ENCODE measurements around the gene MYT1.
A peak's percentile ranks its signal among the peaks of the same experiment; 100 is the strongest.
"Not testable (repeated sequence)": the region's sequence is repeated elsewhere in the genome, so short reads cannot be mapped to it uniquely, and the experiment has no call there.

The MYT1 gene

GRCh38 chr20:64164123-64164836 is at the start of gene MYT1:
Gene MYT1 (plus strand): TSS chr20:64164452. CDS start chr20:64198862, 34,410 bp downstream.
- peak; percentile 92 for DNase-seq

DNA sequence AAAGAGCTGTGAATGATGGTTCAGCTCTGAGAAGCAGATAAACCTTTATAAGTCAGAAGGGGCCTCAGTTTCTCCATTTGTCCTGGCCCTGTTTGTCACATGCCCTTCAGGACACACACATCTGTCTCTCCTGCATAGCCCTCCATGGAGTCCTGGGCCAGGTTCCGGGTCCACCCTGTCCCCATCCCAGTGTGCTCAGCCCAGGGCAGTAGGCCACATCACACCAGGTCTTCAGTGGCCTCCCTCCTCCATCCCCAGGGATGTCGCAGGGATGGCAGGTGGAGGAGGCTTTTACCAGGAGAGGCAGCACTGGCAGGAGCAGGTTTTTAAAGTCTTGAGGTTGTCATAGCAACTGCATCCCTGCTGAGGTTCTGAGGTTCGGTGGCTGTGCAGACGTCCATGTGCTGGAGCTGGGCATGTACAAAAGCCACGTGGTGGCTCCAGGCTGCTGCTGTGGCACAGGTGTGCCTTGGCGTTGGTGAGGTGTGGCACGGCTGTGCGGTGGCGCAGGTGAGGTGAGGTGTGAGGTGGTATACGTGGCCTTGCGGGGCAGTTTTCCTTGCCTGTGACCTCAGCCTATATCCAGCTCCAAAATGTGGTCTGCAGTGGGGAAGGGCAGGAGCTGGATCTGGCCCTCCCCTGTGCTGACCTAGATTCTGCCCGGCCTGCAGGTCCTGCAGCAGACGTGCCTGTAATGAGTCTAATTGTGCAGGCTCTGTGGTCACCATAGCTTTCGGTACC is 48.9 kb upstream of the MYT1 start:
- no peak for DNase-seq

DNA sequence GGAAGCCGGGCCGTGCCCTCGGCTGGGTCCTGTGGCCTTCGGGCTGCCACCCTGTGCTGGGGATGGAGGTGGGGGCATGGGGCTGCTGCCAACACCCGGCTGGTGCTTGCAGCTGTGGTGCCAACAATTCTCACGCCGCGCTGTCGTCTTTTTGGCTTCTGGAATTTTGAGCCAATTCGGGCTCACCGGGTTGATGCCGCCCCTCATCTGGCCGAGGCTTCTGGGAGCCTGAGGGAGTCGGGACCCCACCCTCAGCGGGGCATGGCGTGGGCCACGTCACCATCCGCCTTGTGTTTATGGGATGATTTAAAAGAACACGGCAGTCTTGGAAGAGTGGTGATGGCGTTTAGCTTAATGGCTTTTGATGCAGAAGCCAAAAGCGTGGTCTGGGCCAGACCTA is 48.2 kb upstream of the MYT1 start:
- DNase-seq = no peak

DNA sequence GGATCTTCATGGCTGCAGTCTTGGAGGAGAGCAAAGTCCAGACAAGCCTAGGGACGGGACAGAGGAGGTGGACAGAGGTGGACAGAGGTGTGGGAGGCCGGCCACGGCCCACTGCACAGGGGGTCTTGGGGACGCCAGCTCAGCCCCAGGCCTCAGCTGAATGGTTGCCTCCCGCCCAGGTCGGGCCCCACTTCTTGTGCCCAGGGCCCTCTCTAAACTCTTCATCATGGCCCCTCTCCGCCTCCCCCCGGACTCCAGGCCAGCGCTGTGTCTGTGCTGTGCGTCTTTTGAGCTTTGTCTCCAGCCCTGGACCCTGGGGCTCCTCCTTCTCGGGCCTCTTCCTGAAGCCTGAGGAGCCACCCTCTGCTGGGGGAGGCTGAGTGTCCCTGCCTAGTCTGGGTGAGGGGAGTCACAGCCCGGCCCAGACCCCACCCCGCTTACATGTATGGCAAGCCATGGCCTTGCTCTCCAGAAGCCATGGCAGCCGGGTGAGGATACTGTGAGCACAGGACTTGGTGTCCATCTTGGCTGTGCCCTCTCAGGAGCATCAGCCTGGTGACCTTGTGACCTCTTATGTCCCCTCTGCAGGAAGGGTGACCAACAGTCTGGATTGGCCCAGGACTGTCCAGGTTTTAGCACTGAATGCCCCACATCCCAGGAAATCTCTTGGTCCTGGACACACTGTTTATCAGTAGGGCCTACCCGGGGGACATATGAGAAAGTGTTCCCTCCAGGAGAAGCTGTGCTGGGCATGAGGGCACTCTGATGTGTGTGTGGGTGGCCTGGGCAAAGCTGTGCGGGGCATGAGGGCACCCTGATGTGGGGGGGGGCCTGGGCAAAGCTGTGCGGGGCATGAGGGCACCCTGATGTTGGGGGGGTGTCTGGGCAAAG is 47.5 kb upstream of the MYT1 start:
- DNase-seq = no peak

GRCh38 chr20:64117432-64117777 is 46.8 kb upstream of the MYT1 start:
- not testable (repeated sequence) for DNase-seq

DNA sequence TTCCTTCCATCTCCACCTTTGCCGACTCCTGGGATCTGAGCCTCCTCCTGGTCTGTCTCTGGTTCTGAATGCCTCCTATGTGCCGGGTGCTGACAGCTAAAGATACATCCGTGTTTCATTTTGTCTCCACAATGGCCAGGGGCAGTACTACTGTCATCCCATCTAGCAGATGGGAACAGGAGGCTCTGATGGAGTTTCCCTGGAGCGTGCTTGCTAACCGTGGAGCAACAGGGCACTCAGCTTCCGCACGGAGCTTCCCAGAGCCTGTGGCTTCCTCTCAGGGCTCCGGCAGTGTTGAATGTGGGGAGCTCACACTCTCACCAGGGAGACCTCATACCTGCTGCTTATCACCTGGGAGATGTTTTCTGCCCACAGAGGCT is 45.0 kb upstream of the MYT1 start:
- no peak for DNase-seq

- no peak for DNase-seq
These were observed 44.4 kb upstream of the MYT1 start for GRCh38 chr20:64119681-64120341.

GRCh38 chr20:64121586-64121985 is 42.7 kb upstream of the MYT1 start:
- no peak for DNase-seq

DNA sequence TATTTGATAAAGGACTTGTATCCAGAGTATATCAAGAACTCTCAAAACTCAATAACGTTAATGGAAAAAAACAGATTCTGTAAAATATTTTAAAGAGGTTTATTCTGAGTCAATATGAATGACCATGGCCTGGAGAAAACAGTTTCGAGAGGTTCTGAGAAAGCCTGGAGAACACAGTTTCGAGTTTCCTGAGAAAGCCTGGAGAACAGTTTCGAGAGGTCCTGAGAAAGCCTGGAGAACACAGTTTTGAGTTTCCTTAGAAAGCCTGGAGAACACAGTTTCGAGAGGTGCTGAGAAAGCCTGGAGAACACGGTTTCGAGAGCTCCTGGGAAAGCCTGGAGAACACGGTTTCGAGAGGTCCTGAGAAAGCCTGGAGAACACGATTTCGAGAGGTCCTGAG is 41.3 kb upstream of the MYT1 start:
- DNase-seq = not testable (repeated sequence)

DNA sequence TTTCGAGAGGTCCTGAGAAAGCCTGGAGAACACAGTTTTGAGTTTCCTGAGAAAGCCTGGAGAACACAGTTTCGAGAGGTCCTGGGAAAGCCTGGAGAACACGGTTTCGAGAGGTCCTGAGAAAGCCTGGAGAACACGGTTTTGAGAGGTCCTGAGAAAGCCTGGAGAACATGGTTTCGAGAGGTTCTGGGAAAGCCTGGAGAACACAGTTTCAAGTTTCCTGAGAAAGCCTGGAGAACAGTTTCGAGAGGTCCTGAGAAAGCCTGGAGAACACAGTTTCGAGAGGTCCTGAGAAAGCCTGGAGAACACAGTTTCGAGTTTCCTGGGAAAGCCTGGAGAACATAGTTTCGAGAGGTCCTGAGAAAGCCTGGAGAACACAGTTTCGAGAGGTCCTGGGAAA is 40.7 kb upstream of the MYT1 start:
- DNase-seq = not testable (repeated sequence)

DNA sequence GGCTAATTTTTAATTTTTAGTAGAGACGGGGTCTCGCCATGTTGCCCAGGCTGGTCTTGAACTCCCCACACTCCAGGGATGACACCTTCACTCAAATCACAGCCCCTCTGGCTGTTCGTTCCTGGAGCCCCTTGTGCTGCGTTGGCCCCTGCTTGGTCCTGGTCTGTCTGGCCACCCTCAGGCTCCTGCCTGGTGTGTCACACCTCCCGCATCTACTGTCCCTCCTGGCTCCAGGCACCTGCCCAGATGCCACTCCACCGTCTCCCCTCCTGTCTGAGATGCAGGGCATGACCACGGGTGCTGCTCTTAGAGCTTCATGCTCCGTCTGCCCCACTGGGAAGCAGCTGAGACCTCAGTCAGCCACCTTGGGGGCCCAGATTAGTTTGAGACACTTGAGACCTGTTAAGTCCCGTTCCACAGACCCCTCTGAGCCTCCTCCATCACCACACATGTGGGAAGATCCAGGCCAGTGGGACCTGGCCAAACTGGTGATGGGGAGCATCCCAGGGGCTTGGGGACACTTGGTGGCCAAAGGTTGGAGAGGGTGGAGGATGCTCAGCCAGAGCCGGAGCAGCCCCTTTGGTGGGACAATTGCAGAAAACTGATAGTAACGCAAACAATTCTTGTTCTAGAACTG is 35.0 kb upstream of the MYT1 start:
- no peak for DNase-seq

GRCh38 chr20:64130271-64130670 is 34.0 kb upstream of the MYT1 start:
- no peak for DNase-seq

- no peak for DNase-seq
These were observed 33.4 kb upstream of the MYT1 start for GRCh38 chr20:64130876-64131275.

DNA sequence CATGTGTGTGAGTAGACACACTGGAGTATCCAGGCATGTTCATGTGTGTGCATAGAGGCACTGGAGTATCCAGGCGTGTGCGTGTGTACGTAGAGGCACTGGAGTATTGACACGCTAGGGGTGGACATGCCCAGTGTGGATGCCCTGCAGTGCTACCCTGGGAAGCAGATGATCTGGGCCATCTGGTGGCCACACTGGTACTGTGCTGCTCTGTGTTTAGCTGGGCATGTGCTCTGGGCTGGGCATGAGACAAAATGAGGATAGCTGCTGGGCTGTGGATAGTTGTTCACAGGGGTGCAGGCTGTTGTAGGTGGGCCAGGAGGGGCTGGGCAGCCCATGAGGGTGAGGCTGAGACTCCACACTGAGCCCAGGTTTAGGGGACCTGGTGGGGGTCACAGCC is 32.8 kb upstream of the MYT1 start:
- no peak for DNase-seq

- no peak for DNase-seq
These were observed 30.3 kb upstream of the MYT1 start for GRCh38 chr20:64133951-64134407.

DNA sequence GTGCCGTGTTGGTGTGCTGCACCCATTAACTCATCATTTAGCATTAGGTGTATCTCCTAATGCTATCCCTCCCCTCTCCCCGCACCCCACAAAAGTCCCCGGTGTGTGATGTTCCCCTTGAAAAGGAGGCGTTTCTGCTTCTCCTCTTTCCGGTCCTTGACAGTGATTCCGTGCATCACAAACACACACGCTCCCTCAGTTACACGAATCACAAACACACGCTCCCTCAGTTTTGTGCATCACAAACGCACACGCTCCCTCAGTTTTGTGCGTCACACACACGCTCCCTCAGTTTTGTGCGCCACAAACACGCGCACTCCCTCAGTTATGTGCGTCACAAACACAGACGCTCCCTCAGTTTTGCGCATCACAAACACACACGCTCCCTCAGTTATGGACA is 29.5 kb upstream of the MYT1 start:
- DNase-seq = not testable (repeated sequence)

- DNase-seq = no peak
These were observed 28.1 kb upstream of the MYT1 start for GRCh38 chr20:64136004-64136710.

- DNase-seq = no peak
These were observed 26.6 kb upstream of the MYT1 start for GRCh38 chr20:64137598-64138031.

- no peak for DNase-seq
These were observed 25.9 kb upstream of the MYT1 start for GRCh38 chr20:64138276-64138815.

DNA sequence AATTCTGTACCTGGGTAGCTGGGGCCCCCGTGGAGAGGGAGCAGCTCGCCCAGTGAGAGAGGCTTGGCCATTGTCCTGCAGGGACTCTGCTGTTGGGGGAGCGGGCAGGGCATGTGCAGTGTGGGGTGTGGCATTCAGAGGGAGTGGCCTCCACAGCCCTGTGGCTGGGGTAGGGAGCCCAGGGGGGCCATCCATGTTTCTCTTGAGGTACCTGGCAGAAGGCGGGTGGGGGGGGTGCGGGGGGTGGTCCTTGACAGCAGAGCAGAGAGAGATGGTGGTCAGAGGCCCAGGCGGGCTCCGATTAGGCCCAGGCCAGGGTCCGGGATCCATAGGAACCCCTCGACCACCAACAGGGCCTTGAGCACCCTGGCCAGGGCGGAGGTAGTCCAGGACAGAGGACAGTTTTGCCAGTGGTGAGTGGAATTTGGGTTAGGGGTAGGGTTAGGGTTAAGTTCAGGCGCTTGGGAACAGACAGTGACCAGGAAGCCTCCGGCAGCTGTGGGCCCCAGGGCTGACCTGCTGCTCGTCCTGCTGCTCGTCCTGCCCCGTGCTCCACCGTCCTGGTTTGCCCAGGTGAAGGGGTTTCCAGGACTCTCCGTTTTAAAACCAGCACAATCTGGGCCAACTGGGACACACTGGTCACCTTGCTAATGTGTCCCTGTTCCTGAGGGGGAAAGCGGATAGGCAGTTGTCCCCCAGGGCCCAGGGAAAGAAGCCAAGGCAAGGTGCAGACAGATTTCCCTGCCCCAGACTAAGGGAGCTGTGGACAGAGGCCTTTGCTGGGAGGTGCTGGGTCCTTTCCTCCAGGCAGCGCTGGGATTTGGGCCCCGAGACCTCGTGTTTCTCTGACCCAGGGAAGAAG is 24.8 kb upstream of the MYT1 start:
- DNase-seq = no peak

Data from NCI-H1436 (cell line).